NB4 (cell line): ENCODE measurements around the gene SLC38A11.

Experiments
- DNase-seq: peaks from one replicate; pipeline ENCODE4 v3.0.0; 2010; ENCODE audit warnings: low read depth
- H3K4me3 ChIP-seq: one replicate; pipeline ENCODE4 v1.5.1; 2011; ENCODE audit warnings: mild to moderate bottlenecking, low read depth, low read length, moderate library complexity
- MYC ChIP-seq: IDR thresholded peaks from 2 replicates; pipeline ENCODE4 v1.6.1; 2011; ENCODE audit warnings: low read depth, low read length
- POLR2A ChIP-seq: IDR thresholded peaks from 2 replicates; pipeline ENCODE4 v1.6.1; 2011; ENCODE audit warnings: mild to moderate bottlenecking; ENCODE audit not compliant: insufficient read length; ENCODE audit errors: extremely low read depth
- TF ChIP-seq, protein P1 (sequence below): IDR thresholded peaks from 2 replicates; pipeline ENCODE4 v1.6.1; 2011; ENCODE audit warnings: low read depth, low read length
- TF ChIP-seq, protein P2 (sequence below): IDR thresholded peaks from one replicate; pipeline ENCODE4 v1.5.1; 2012; ENCODE audit warnings: low read depth, low read length

Gene SLC38A11

GRCh38 chr2:164917296-164917903 is 37.9 kb downstream of the SLC38A11 start:
- no peak overlapping the region for H3K4me3 ChIP-seq
- no peak for TF ChIP-seq MYC
- no peak for TF ChIP-seq POLR2A
- TF ChIP-seq, protein P1, sequence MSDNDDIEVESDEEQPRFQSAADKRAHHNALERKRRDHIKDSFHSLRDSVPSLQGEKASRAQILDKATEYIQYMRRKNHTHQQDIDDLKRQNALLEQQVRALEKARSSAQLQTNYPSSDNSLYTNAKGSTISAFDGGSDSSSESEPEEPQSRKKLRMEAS: no peak
- TF ChIP-seq, protein P2, sequence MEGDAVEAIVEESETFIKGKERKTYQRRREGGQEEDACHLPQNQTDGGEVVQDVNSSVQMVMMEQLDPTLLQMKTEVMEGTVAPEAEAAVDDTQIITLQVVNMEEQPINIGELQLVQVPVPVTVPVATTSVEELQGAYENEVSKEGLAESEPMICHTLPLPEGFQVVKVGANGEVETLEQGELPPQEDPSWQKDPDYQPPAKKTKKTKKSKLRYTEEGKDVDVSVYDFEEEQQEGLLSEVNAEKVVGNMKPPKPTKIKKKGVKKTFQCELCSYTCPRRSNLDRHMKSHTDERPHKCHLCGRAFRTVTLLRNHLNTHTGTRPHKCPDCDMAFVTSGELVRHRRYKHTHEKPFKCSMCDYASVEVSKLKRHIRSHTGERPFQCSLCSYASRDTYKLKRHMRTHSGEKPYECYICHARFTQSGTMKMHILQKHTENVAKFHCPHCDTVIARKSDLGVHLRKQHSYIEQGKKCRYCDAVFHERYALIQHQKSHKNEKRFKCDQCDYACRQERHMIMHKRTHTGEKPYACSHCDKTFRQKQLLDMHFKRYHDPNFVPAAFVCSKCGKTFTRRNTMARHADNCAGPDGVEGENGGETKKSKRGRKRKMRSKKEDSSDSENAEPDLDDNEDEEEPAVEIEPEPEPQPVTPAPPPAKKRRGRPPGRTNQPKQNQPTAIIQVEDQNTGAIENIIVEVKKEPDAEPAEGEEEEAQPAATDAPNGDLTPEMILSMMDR: no peak
- DNase-seq: peak; percentile 7

DNA sequence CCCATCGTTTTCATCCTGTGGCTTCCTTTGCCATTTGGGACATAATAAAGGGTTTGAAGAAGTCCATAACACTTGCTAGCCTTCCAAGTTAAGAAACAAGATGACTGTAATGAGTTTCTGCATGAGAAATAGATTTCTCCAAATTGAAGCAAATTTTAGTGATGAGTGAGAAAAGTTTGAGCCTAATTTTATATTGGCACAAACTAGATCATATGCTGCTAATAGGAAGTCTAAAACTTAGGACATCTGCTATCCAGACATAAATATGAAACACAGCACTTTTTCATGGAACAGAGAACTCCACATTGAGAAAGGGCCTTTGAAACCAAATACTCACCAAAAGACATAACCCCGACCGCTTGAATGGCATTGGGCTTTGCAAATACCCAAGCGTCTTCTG is 39.8 kb downstream of the SLC38A11 start:
- H3K4me3 ChIP-seq: no peak overlapping the region
- TF ChIP-seq POLR2A: no peak
- TF ChIP-seq, protein P2: no peak
- TF ChIP-seq, protein P1: no peak
- no peak for TF ChIP-seq MYC
- DNase-seq: no peak

- H3K4me3 ChIP-seq: no peak overlapping the region
- TF ChIP-seq, protein P2: no peak
- TF ChIP-seq POLR2A (no peak), MYC (no peak)
- TF ChIP-seq, protein P1: no peak
- DNase-seq: peak; percentile 12
These were observed 41.5 kb downstream of the SLC38A11 start for GRCh38 chr2:164913640-164914350.

DNA sequence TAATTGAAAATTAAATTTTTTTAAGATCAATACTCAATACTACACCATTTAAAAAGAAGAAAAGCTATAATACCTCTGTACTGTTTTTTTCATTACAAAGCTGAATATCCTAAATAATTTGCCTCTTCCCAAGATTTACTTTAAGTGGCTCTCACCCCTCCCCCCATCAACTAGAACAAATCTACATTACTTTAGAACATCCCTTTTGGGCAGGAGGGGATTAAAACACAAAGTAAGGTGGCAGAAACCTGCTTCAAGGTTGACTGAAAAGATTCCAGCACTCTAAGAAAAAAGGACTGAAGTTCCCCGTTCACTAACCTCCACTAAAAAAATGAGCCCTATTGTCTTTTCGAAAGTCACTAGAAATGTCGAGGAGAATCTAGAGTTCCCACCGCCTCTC is 42.3 kb downstream of the SLC38A11 start:
- H3K4me3 ChIP-seq: no peak overlapping the region
- no peak for DNase-seq
- no peak for TF ChIP-seq POLR2A
- TF ChIP-seq, protein P2: no peak
- no peak for TF ChIP-seq MYC
- TF ChIP-seq, protein P1: no peak

DNA sequence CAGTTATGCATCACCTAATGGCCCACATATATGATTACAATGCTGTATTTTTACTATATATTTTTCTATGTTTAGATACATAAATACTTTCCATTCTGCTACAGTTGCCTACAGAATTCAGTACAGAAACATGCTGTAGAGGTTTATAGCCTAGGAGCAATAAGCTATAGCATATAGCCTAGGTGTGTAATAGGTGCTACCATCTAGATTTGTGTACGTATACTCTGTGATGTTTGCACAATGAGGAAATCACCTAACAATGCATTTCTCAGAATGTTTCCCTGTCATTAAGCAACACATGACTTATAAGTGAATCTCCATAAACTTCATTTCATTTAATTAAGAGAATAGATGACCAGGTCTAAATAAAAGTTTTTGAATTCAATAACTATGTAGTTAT is 43.5 kb downstream of the SLC38A11 start:
- TF ChIP-seq, protein P1: no peak
- TF ChIP-seq, protein P2: no peak
- TF ChIP-seq POLR2A: no peak
- no peak overlapping the region for H3K4me3 ChIP-seq
- no peak for DNase-seq
